Suppressor macrophage (primary cell): Measurements from ENCODE around the gene ATXN1L.
A peak's percentile ranks its signal among the peaks of the same experiment; 100 is the strongest.
"Not testable (repeated sequence)": the region's sequence is repeated elsewhere in the genome, so short reads cannot be mapped to it uniquely, and the experiment has no call there.

Experiments used
- DNase-seq, 4 experiments: peaks; one replicate each; pipeline ENCODE4 v3.0.0-alpha.2; 2020 to 2022
- total RNA-seq, 17 experiments: gene quantifications; one replicate each; lab custom pipeline; 2026; ENCODE audit warnings: mixed read lengths in 6 of 17, inconsistent platforms in 3 of 17; lab: John Stamatoyannopoulos, UW

The ATXN1L gene
- 43.5 to 93.5 (median 55.3) reads per million in 17 experiments for total RNA-seq

- peak; percentile 97 to 98 (median 98) for DNase-seq
Observed at GRCh38 chr16:71845639-71846430, at the start of gene ATXN1L. Gene ATXN1L (plus strand): TSS chr16:71845976. CDS start chr16:71849741, 3,765 bp downstream.

DNA sequence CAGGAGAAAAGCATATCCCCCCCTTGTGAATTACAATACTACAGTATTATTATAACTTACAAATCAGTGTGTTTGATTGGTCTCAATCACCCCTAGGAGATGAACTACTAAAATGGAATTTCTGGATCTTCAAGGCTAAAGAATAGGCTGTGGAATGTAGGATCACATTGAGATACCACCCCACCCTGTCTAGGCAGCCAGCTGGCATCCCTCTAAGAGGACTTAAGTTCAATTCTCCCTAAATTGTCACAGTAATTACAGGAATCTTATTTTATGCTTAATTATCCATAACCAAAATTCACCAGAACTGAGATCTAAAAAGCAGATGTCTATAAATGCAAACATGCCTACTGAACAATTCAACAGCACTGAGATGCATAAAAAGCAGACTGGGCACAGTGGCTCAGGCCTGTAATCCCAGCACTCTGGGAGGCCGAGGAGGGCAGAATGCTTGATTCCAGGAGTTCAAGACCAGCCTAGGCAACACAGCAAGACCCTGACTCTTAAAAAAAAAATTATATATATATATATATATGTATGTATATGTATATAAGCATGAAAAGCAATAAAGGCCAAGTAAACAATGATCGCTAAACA, 49.2 kb upstream of the ATXN1L start:
- DNase-seq: no peak

DNA sequence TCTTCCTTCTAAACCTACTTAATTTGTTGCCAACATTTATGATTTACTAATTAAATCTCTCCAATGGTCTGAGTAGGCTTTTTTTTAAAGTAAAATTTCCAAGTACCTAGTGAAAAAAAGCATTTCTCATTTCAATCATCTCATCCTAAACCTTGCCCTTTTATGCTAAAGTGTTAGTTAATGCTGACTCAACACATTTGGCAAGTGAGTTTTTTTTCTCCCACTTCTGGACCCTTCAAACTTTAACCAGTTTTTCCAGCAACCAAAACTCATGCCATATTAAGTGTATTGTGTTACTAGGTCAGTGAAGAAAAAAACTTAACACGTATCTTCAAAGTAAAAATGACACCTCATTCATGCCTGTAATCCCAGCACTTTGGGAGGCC, 42.5 kb upstream of the ATXN1L start:
- DNase-seq: no peak

GRCh38 chr16:71807905-71808592, 37.7 kb upstream of the ATXN1L start:
- DNase-seq: peak; percentile 38 to 64 (median 46)

- peak; percentile 95 to 98 (median 97) for DNase-seq
Observed at GRCh38 chr16:71808593-71809459, 37.0 kb upstream of the ATXN1L start, which contains the start of gene AP1G1. Gene AP1G1 (minus strand): TSS chr16:71808834. CDS start chr16:71789479, 19,355 bp downstream.

GRCh38 chr16:71810155-71810530, 35.6 kb upstream of the ATXN1L start:
- peak; percentile 38 to 70 (median 48) for DNase-seq

GRCh38 chr16:71811261-71811803, 34.4 kb upstream of the ATXN1L start:
- no peak for DNase-seq

- DNase-seq: not testable (repeated sequence)
Observed at GRCh38 chr16:71817155-71817500, 28.6 kb upstream of the ATXN1L start.

- no peak for DNase-seq
Observed at GRCh38 chr16:71826533-71827017, 19.2 kb upstream of the ATXN1L start.

DNA sequence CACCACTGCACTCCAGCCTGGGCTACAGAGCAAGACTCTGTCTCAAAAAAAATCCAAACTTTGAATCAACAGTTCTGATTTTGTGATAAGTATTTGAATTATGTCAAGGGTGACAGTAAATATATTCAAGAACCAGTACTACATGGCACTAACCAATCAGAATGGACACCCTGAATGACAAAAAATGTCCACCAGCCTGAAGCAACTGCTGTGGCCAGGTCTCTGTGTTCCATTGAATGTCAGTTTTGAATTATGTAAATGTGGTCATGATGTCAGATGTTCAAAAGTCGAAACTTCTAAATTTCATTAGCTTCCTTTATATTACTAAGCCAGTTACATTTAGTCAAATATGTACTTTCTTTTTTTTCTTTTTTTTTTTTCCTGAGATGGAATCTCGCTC, 15.4 kb upstream of the ATXN1L start:
- DNase-seq: no peak

DNA sequence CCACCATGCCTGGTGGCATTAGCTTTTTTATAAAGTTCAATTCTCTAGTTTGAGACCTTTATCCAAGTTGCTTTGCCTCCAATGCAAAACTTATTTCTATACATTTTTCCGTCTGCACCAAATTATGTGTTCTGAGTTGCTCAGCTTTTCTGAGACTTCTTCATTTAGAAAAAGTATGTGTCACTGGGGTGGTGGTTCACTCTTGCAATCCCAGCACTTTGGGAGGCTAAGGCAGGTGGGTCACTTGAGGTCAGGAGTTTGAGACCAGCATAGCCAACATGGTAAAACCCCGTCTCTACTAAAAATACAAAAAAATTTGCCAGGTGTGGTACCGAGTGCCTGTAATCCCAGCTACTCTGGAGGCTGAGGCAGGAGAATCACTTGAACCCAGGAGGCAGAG, 14.1 kb upstream of the ATXN1L start:
- not testable (repeated sequence) for DNase-seq

DNA sequence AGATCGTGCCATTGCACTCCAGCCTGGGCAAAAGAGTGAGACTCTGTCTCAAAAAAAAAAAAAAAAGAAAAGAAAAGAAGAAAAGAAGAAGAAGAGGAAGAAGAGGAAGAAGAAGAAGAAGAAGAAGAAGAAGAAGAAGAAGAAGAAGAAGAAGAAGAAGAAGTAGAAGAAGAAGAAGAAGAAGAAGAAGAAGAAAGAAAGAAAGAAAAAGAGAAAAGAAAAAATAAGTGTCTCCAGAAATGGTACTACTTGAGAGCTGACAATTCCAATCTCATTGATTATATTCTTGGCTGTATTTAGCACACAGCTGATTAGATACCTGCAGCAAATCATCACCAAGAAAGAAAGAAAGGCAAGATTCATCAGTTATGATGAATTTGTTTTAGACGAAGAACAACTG, 13.7 kb upstream of the ATXN1L start:
- DNase-seq: not testable (repeated sequence)

DNA sequence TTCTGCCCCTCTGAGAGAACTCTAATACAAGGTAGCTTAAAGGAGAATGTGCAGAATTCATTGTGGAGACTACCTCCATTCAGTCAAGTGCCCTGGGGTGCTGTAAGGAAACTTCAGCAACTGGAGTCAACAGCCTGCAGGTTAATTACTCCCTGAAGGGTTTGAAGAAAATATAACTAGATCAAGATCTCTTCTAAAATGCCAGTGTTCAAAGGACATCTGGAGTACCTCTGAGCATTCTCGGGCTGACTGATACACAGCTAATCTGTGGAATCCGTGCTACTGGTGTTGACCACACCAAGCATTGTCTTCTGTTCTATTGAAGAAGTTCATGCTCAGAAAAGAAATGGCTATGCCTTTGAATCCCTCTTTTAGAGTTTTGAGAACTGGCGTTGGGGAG, 11.5 kb upstream of the ATXN1L start:
- no peak for DNase-seq

DNA sequence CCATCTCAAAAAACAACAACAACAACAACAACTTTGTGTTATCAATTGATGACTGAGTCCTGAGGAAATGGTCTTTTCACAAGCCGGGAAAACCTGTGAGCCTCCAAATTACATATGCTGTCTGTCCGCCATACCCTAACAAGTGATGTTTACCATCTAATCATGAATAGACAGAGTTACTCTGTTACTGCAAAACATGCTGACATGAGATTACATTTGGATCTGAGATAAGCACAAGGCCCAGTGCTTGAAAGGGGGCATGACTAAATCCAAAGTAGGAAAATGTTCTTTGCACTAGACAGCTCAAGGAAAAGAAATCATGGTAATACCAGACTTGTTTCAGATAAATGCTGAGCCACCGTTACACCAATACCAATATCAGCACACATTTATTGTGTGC, 8.6 kb upstream of the ATXN1L start:
- no peak for DNase-seq

DNA sequence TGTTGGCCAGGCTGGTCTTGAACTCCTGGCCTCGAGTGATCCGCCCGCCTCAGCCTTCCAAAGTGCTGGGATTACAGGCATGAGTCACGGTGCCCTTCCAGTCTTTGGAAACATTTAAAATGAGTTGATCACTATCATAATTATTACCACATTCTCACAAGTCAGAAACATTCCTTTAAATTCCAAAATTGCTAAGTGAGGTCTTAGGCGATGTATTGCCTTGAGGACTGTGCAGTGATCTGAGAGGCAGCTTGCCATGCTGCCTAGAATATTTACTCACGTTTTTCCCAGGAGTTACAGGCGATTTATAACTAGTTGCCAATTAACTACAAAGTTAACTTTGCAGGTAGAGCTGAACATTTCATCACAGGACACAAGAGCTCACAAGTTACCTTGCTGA, 5.7 kb upstream of the ATXN1L start:
- DNase-seq: no peak

DNA sequence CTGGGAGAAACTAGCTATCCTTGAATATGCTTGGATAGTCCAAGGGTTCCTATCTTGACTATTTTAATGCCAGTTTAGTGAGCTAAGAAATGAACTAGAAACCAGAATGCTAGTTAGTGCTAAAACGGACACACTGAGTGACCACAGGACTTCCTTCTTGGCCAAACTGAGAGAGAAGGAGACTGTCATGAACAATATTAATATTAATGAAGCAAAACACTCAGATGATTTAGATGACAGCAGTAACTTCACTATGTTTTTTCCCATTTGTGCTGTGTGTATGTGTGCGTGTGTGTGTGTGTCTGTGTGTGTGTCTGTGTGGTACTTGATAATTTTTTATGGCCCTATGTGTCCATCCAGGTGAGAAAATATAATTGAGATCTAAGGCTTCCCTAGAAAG, 2.2 kb upstream of the ATXN1L start:
- DNase-seq: peak in 1 of 4 experiments; percentile 14

GRCh38 chr16:71846431-71846830, 655 bp downstream of the ATXN1L start:
- DNase-seq: peak; percentile 10 to 24 (median 15)

- DNase-seq: no peak
Observed at GRCh38 chr16:71847096-71847495, 1.3 kb downstream of the ATXN1L start.

DNA sequence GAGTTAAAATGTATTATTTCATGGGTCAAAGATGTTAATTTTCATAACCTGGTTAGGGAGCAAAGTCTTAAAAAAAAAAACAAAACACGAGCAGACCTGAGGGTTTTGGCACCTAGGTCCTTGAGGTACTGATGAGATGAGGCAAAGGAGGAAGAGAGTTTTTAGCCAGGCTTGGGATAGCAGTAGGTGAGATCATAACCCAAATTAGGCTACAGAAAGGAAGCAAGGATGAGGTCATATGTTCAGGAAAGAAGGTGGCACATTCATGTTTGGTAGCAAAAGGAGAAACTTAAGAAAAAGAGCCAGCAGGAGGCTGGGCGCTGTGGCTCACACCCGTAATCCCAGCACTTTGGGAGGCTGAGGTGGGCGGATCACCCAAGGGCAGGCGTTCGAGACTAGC, 2.8 kb downstream of the ATXN1L start:
- DNase-seq: no peak

- no peak for DNase-seq
Observed at GRCh38 chr16:71851746-71852145, 6.0 kb downstream of the ATXN1L start.

- DNase-seq: no peak
Observed at GRCh38 chr16:71852158-71852557, 6.4 kb downstream of the ATXN1L start.

DNA sequence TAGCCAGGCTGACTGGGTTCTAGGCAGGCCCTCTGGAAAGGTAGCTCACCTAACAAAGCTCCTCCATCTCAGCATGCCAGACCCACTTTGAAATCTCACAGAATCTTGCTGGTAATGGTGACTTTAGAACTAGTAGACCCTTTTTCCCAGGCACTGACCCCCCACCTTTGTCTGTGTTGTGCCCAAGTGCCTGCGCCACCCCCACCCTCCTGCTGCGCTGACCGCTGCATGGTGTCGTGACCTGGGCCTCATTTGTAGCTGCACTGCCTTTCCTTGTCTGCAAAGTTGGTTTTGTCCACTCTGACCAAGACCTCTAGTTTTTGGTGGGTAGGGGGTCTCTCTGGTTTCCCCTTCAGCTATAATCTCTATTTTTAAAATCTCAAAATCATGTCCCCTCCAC, 6.8 kb downstream of the ATXN1L start:
- no peak for DNase-seq
